ENCODE data around the gene COG4. TPM values are rescaled to one million over a fixed set of nuclear protein-coding genes. Genes with fewer than 3 reads are reported as not detected.

The COG4 gene
- total and polyA plus RNA-seq, 2 experiments from 2014 or later = 28.8 to 38.1 TPM

GRCh38 chr16:70481929-70482536, 41.3 kb downstream of the COG4 start (continued):
- TF ChIP-seq ZNF462 (CRISPR knock-in tag; IDR thresholded peaks at IDR 0.05) (no peak), ZNF331 (CRISPR knock-in tag; IDR thresholded peaks at IDR 0.05; ENCODE audit: low read depth) (no peak), POLR2AphosphoS5 (IDR thresholded peaks at IDR 0.05; ENCODE audit: low read depth) (no peak)
- TF ChIP-seq, protein P1, sequence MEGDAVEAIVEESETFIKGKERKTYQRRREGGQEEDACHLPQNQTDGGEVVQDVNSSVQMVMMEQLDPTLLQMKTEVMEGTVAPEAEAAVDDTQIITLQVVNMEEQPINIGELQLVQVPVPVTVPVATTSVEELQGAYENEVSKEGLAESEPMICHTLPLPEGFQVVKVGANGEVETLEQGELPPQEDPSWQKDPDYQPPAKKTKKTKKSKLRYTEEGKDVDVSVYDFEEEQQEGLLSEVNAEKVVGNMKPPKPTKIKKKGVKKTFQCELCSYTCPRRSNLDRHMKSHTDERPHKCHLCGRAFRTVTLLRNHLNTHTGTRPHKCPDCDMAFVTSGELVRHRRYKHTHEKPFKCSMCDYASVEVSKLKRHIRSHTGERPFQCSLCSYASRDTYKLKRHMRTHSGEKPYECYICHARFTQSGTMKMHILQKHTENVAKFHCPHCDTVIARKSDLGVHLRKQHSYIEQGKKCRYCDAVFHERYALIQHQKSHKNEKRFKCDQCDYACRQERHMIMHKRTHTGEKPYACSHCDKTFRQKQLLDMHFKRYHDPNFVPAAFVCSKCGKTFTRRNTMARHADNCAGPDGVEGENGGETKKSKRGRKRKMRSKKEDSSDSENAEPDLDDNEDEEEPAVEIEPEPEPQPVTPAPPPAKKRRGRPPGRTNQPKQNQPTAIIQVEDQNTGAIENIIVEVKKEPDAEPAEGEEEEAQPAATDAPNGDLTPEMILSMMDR (conservative IDR thresholded peaks at IDR 0.05; ENCODE audit: low read depth in 2 of 2) = no peak

DNA sequence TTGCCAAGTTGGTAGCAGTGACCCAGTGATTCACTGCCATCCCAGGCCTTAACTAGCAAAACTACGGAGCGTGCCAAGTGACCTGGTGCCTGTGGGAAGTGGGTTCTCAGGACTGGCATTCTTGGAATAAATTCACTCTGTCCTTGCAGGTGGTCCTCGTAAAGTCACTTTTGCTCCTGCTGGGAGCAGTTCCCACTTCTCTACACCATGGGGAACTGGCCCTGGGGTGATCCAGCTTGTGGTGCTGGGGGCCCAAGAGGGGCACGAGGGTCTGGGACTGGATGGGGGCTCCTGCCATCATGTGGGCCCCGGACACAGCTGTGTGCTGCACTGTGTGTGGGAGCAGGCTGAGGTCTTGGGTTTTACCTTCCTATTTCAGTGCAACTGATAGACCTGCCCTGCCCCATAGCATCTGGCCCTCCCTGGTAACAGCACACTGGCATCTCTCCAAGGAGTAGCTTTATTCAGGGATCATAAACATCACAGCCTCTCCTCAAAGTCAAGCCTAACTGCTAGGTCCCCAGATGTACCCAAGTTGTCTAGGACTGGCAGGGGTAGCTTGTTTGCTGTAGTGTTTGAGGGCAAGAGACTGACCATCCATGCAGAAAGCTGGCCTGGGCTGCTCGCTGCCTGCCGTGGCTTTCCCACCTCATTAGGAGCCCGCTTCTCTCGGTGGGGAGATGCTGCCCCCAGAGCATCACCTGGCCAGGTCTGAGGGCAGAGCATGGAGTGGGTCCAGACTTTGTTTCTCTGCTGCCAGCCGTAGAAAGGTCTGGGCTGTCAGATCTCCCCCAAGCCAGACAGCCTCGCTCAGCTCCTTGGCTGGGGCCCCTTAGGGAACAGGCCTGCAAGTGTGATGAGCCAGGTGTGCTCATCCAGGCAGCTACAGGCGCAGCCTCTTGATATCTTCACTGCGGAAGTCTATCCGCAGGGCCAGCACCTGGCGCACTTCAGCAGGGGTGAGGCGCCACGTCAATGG, 42.9 kb downstream of the COG4 start:
- ATAC-seq (no peak), DNase-seq (ENCODE audit: low spot score) (no peak)
- Histone ChIP-seq H3K9me2 (ENCODE audit: insufficient read depth) (no peaks in the 10 kb centered on the region), H3K4me1 (ENCODE audit: insufficient read depth) (no peaks in the 10 kb centered on the region), H3K36me3 (ENCODE audit: insufficient read depth) (no peaks in the 10 kb centered on the region), H3K27me3 (ENCODE audit: insufficient read depth) (no peaks in the 10 kb centered on the region), H3K27ac (ENCODE audit: low read depth) (no peak overlapping the region), H3K4me3 (no peak overlapping the region), H3K79me2 (replicated peaks; ENCODE audit: insufficient read depth) (no peaks in the 10 kb centered on the region), H4K20me1 (replicated peaks; ENCODE audit: insufficient read depth) (no peaks in the 10 kb centered on the region; the same call in 1 of the 2 replicates), H2AFZ (no peak overlapping the region), H3K4me2 (no peak overlapping the region), H3F3A (replicated peaks; ENCODE audit: low read depth) (no peaks in the 10 kb centered on the region)
- no peaks in the 10 kb centered on the region for H3K9me3 Mint-ChIP-seq
- H3K4me1 Mint-ChIP-seq = peaks cover 9% of the 10 kb centered on the region; the same call in 2 of the 3 replicates
- H3K36me3 Mint-ChIP-seq (ENCODE audit: low read depth) = peaks cover 12% of the 10 kb centered on the region
- peaks cover 12% of the 10 kb centered on the region for H3K27me3 Mint-ChIP-seq (ENCODE audit: insufficient read depth, low read depth, poor library complexity)
- H3K4me3 Mint-ChIP-seq = no peak overlapping the region
- no peak overlapping the region for H3K27ac Mint-ChIP-seq
- no peak for TF ChIP-seq ZNF462 (CRISPR knock-in tag; IDR thresholded peaks at IDR 0.05)
